Neural cell (in vitro differentiated cells): ENCODE results near the gene DHRS12. TPM values are rescaled to one million over a fixed set of nuclear protein-coding genes. Genes with fewer than 3 reads are reported as not detected.

Experiments
- H2AFZ ChIP-seq: fragments of 200-600, 300-800 bp; sonication (generic), shearing (Covaris generic); 2 replicates; pipeline ENCODE4 v1.6.0; 2014; ENCODE audit warnings: low read depth, mild to moderate bottlenecking, antibody characterized with exemption, low read length, moderate library complexity
- H3F3A ChIP-seq: fragments of 200-600 bp; shearing (Covaris generic); 2 replicates; pipeline ENCODE4 v1.6.1; 2016; ENCODE audit warnings: mild to moderate bottlenecking, moderate library complexity, mixed read lengths, antibody characterized with exemption, low read length; ENCODE audit not compliant: insufficient read depth, poor library complexity, severe bottlenecking
- H3K27ac ChIP-seq: fragments of 200-600, 300-800 bp; sonication (generic), shearing (Covaris generic); 2 replicates; pipeline ENCODE4 v1.5.1; 2014; ENCODE audit warnings: mild to moderate bottlenecking, low read length, moderate library complexity
- H3K27me3 ChIP-seq: fragments of 300-800, 200-600 bp; sonication (generic), shearing (Covaris generic); 2 replicates; pipeline ENCODE4 v1.6.0; 2014; ENCODE audit warnings: mild to moderate bottlenecking, low read depth, low read length, moderate library complexity; ENCODE audit not compliant: insufficient read depth
- H3K36me3 ChIP-seq: fragments of 300-800, 200-600 bp; sonication (generic), shearing (Covaris generic); 2 replicates; pipeline ENCODE4 v1.5.1; 2014; ENCODE audit warnings: mild to moderate bottlenecking, antibody characterized with exemption, low read length, moderate library complexity; ENCODE audit not compliant: insufficient read depth
- H3K4me2 ChIP-seq: fragments of 300-800, 200-600 bp; sonication (generic), shearing (Covaris generic); 2 replicates; pipeline ENCODE4 v1.6.0; 2014; ENCODE audit warnings: mild to moderate bottlenecking, low read length
- H3K4me3 ChIP-seq: fragments of 300-800, 200-600 bp; sonication (generic), shearing (Covaris generic); 2 replicates; pipeline ENCODE4 v1.5.1; 2014; ENCODE audit warnings: mild to moderate bottlenecking, low read length, moderate library complexity
- H3K79me2 ChIP-seq: fragments of 200-600 bp; shearing (Covaris generic); replicated peaks from 2 replicates; pipeline ENCODE4 v1.6.0; 2014; ENCODE audit warnings: mild to moderate bottlenecking, low read length, moderate library complexity; ENCODE audit not compliant: insufficient read depth
- H3K9ac ChIP-seq: fragments of 300-800, 200-600 bp; sonication (generic), shearing (Covaris generic); 2 replicates; pipeline ENCODE4 v1.6.1; 2016; ENCODE audit warnings: mild to moderate bottlenecking, low read length, mixed read lengths
- H3K9me2 ChIP-seq: fragments of 200-600 bp; shearing (Covaris generic); 2 replicates; pipeline ENCODE4 v1.6.1; 2016; ENCODE audit warnings: mild to moderate bottlenecking, low read length, mixed read lengths; ENCODE audit not compliant: insufficient read depth
- H3K9me3 ChIP-seq: fragments of 200-600, 300-800 bp; sonication (generic), shearing (Covaris generic); 2 replicates; pipeline ENCODE4 v1.6.1; 2016; ENCODE audit warnings: mild to moderate bottlenecking, mixed run types, low read length, moderate library complexity, mixed read lengths
- H4K20me1 ChIP-seq: fragments of 200-600 bp; shearing (Covaris generic); 2 replicates; pipeline ENCODE4 v1.6.1; 2016; ENCODE audit warnings: mild to moderate bottlenecking, mixed run types; ENCODE audit not compliant: insufficient read depth
- EP300 ChIP-seq: fragments of 450-650 bp; conservative IDR thresholded peaks from 2 replicates; pipeline ENCODE4 v1.6.1; 2014; ENCODE audit warnings: antibody characterized with exemption, mild to moderate bottlenecking, moderate library complexity; ENCODE audit not compliant: poor library complexity, severe bottlenecking
- EZH2 ChIP-seq: fragments of 200-600, 300-800 bp; shearing (Covaris generic), sonication (generic); IDR thresholded peaks from 2 replicates; pipeline ENCODE4 v1.6.1; 2014; ENCODE audit warnings: antibody characterized with exemption, low read length, borderline replicate concordance, mild to moderate bottlenecking; ENCODE audit not compliant: insufficient read depth, poor library complexity, severe bottlenecking
- MXI1 ChIP-seq: fragments of 450-650 bp; conservative IDR thresholded peaks from 2 replicates; pipeline ENCODE4 v1.6.1; 2014; ENCODE audit warnings: antibody characterized with exemption, mild to moderate bottlenecking; ENCODE audit not compliant: poor library complexity, severe bottlenecking
- POLR2AphosphoS5 ChIP-seq: IDR thresholded peaks from 2 replicates; pipeline ENCODE4 v1.6.1; 2012
- RAD21 ChIP-seq: fragments of 450-650 bp; conservative IDR thresholded peaks from 2 replicates; pipeline ENCODE4 v1.6.1; 2014; ENCODE audit warnings: antibody characterized with exemption, mild to moderate bottlenecking, moderate library complexity
- SMC3 ChIP-seq: fragments of 450-650 bp; conservative IDR thresholded peaks from 2 replicates; pipeline ENCODE4 v1.6.1; 2014; ENCODE audit warnings: antibody characterized with exemption, mild to moderate bottlenecking, moderate library complexity; ENCODE audit not compliant: poor library complexity
- TAF1 ChIP-seq: IDR thresholded peaks from 2 replicates; pipeline ENCODE4 v1.6.1; 2012; ENCODE audit warnings: low read depth
- polyA plus RNA-seq: library from polyadenylated mRNA; depleted of rRNA; stranded (reverse); fragments of >200 nt; gene quantifications from 2 replicates; pipeline ENCODE4 v1.2.3, GENCODE V29; 2014
- TF ChIP-seq, protein P1 (sequence below): IDR thresholded peaks from 2 replicates; pipeline ENCODE4 v1.6.1; 2012; ENCODE audit warnings: borderline replicate concordance
- TF ChIP-seq, protein P2 (sequence below): fragments of 450-650 bp; IDR thresholded peaks from 2 replicates; pipeline ENCODE4 v1.5.1; 2014; ENCODE audit warnings: antibody characterized with exemption, mild to moderate bottlenecking, moderate library complexity; ENCODE audit not compliant: poor library complexity, severe bottlenecking

DHRS12 gene
- polyA plus RNA-seq, 1 donor from 2014 or later: 4.4 TPM

DNA sequence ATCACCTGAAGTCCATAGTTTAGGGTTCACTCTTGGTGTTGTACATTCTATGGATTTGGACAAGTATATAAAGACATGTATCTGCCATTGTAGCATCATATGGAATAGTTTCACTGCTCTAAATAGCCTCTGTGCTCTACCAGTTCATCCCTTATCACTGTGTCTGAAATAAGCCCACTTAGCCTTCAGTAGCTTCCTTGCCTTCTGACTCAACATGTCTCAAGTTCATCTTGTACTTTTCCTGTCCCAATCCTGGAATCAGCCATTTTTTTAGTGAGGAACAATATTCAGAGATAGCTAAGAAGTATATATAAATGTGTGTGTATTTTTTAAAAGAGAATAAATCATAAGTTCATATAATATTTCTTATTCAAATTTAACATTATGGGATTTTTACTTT, 79.2 kb downstream of the DHRS12 start:
- no peaks in the 10 kb centered on the region for H3K79me2 ChIP-seq
- no peak overlapping the region for H3K9ac ChIP-seq
- H3K4me3 ChIP-seq: no peak overlapping the region
- no peak overlapping the region for H3K27ac ChIP-seq
- H3K9me3 ChIP-seq: no peaks in the 10 kb centered on the region
- TF ChIP-seq, protein P1, sequence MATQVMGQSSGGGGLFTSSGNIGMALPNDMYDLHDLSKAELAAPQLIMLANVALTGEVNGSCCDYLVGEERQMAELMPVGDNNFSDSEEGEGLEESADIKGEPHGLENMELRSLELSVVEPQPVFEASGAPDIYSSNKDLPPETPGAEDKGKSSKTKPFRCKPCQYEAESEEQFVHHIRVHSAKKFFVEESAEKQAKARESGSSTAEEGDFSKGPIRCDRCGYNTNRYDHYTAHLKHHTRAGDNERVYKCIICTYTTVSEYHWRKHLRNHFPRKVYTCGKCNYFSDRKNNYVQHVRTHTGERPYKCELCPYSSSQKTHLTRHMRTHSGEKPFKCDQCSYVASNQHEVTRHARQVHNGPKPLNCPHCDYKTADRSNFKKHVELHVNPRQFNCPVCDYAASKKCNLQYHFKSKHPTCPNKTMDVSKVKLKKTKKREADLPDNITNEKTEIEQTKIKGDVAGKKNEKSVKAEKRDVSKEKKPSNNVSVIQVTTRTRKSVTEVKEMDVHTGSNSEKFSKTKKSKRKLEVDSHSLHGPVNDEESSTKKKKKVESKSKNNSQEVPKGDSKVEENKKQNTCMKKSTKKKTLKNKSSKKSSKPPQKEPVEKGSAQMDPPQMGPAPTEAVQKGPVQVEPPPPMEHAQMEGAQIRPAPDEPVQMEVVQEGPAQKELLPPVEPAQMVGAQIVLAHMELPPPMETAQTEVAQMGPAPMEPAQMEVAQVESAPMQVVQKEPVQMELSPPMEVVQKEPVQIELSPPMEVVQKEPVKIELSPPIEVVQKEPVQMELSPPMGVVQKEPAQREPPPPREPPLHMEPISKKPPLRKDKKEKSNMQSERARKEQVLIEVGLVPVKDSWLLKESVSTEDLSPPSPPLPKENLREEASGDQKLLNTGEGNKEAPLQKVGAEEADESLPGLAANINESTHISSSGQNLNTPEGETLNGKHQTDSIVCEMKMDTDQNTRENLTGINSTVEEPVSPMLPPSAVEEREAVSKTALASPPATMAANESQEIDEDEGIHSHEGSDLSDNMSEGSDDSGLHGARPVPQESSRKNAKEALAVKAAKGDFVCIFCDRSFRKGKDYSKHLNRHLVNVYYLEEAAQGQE: no peak
- TF ChIP-seq SMC3 (no peak), EZH2 (no peak), EP300 (no peak), POLR2AphosphoS5 (no peak), MXI1 (no peak), RAD21 (no peak), TAF1 (no peak)
- TF ChIP-seq, protein P2, sequence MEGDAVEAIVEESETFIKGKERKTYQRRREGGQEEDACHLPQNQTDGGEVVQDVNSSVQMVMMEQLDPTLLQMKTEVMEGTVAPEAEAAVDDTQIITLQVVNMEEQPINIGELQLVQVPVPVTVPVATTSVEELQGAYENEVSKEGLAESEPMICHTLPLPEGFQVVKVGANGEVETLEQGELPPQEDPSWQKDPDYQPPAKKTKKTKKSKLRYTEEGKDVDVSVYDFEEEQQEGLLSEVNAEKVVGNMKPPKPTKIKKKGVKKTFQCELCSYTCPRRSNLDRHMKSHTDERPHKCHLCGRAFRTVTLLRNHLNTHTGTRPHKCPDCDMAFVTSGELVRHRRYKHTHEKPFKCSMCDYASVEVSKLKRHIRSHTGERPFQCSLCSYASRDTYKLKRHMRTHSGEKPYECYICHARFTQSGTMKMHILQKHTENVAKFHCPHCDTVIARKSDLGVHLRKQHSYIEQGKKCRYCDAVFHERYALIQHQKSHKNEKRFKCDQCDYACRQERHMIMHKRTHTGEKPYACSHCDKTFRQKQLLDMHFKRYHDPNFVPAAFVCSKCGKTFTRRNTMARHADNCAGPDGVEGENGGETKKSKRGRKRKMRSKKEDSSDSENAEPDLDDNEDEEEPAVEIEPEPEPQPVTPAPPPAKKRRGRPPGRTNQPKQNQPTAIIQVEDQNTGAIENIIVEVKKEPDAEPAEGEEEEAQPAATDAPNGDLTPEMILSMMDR: no peak
- H4K20me1 ChIP-seq: no peaks in the 10 kb centered on the region
- peaks cover 5% of the 10 kb centered on the region for H3K36me3 ChIP-seq
- H3F3A ChIP-seq: no peaks in the 10 kb centered on the region
- no peaks in the 10 kb centered on the region for H3K9me2 ChIP-seq
- H3K4me2 ChIP-seq: no peak overlapping the region
- H2AFZ ChIP-seq: no peak overlapping the region
- no peaks in the 10 kb centered on the region for H3K27me3 ChIP-seq

DNA sequence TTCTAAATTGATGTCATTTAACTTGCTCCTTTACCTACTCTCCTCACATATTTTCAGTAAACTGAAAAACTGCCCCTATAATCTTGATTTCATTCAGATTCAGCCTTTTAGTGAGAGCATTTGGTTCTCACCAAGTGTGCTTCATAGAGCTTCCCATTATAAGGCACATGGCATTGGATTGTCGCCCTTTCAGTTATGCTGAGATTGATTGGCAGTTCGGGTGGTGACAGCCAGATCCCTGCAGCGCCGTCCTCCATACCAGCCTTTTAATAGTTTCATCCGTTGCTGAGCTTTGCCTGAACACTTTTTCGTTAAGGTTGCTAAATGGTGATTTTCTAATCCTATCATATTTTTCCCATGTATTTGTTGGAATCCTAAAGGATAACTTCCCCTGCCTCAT, 80.4 kb downstream of the DHRS12 start:
- Histone ChIP-seq H4K20me1 (no peaks in the 10 kb centered on the region), H3K9me2 (no peaks in the 10 kb centered on the region), H2AFZ (no peak overlapping the region), H3K4me3 (no peak overlapping the region), H3K27me3 (no peaks in the 10 kb centered on the region), H3K36me3 (peaks cover 5% of the 10 kb centered on the region), H3K4me2 (no peak overlapping the region), H3F3A (no peaks in the 10 kb centered on the region), H3K9me3 (no peaks in the 10 kb centered on the region), H3K79me2 (no peaks in the 10 kb centered on the region), H3K27ac (no peak overlapping the region), H3K9ac (no peak overlapping the region)
- TF ChIP-seq POLR2AphosphoS5 (no peak), RAD21 (no peak), SMC3 (no peak), MXI1 (no peak), EP300 (no peak), EZH2 (no peak), TAF1 (no peak)
- TF ChIP-seq, protein P1: no peak
- TF ChIP-seq, protein P2: no peak
